ENCODE data around the gene FOLR1. TPM values are rescaled to one million over a fixed set of nuclear protein-coding genes. Genes with fewer than 3 reads are reported as not detected.
"Not testable (repeated sequence)": the region's sequence is repeated elsewhere in the genome, so short reads cannot be mapped to it uniquely, and the experiment has no call there.

The FOLR1 gene
- total RNA-seq, 1 donor from 2014 or later: 2.7 TPM

DNA sequence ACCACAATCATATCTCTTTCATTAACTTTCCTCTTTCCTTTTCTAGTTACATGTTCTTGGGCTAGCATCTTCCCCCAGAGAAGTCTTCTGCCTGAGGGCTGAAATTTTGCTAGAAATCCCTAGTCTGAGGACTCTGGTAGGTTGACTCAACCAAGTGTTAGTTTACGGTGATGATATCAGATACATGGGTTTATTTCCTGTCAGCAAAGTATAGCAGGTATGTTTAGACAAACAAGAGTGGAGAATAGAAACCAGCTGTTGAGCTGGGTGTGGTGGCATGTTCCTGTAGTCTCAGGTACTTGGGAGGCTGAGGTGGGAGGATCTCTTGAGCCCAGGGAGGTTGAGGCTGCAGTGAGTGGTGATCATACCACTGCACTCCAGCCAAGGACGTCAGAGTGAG, 11.2 kb downstream of the FOLR1 start:
- H3K4me3 Mint-ChIP-seq: no peak overlapping the region
- no peak overlapping the region for H3K27ac Mint-ChIP-seq
- no peak for DNase-seq (ENCODE audit: extremely low spot score, unreplicated experiment)
- TF ChIP-seq, protein P1, sequence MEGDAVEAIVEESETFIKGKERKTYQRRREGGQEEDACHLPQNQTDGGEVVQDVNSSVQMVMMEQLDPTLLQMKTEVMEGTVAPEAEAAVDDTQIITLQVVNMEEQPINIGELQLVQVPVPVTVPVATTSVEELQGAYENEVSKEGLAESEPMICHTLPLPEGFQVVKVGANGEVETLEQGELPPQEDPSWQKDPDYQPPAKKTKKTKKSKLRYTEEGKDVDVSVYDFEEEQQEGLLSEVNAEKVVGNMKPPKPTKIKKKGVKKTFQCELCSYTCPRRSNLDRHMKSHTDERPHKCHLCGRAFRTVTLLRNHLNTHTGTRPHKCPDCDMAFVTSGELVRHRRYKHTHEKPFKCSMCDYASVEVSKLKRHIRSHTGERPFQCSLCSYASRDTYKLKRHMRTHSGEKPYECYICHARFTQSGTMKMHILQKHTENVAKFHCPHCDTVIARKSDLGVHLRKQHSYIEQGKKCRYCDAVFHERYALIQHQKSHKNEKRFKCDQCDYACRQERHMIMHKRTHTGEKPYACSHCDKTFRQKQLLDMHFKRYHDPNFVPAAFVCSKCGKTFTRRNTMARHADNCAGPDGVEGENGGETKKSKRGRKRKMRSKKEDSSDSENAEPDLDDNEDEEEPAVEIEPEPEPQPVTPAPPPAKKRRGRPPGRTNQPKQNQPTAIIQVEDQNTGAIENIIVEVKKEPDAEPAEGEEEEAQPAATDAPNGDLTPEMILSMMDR (conservative IDR thresholded peaks at IDR 0.05): no peak
- no peaks in the 10 kb centered on the region for H3K4me1 Mint-ChIP-seq (ENCODE audit: unreplicated experiment)
- H3K9me3 Mint-ChIP-seq: no peaks in the 10 kb centered on the region
- H3K36me3 Mint-ChIP-seq: no peaks in the 10 kb centered on the region
- H3K27me3 Mint-ChIP-seq: no peaks in the 10 kb centered on the region

DNA sequence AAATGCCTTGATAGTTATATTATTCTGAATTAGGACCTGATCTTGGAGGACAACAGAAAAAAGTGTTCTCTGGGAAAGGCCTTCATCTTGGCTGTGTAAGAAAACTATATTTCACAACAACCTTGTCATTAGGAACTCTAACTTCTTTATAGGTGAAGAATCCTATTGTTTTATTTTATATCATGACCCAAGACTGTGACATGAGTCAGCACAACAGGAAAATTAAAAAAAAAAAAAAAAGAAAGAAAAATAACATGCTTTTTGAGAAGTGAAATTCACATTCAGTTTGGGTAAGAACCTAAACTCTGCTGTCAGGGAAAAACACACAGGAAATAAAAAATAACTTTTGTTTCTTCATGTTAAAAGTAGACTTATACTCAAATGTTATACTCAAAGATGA, 12.9 kb downstream of the FOLR1 start:
- Mint-ChIP-seq H3K27me3 (no peaks in the 10 kb centered on the region), H3K36me3 (peaks cover 6% of the 10 kb centered on the region), H3K4me1 (ENCODE audit: unreplicated experiment) (no peaks in the 10 kb centered on the region), H3K9me3 (peaks cover 11% of the 10 kb centered on the region), H3K27ac (no peak overlapping the region), H3K4me3 (no peak overlapping the region)
- TF ChIP-seq, protein P1 (conservative IDR thresholded peaks at IDR 0.05): no peak
- no peak for DNase-seq (ENCODE audit: extremely low spot score, unreplicated experiment)

DNA sequence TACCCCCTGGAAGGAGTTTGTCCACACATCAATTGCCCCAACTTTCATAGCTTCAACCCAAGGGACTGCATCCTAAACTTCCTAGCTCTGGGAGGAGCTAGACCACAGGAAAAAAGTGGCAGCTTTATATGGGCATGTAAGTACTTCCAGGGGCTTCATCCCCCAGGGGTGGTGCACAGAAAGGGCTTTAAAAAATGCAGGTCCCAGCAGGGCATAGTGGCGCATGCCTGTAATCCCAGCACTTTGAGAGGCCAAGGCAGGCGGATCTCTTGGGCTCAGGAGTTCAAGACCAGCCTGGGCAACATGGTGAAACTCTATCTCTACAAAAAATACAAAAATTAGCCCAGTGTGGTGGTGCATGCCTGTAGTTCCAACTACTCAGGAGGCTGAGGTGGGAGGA, 14.9 kb downstream of the FOLR1 start:
- not testable (repeated sequence) for H3K27ac Mint-ChIP-seq; H3K27me3 Mint-ChIP-seq; H3K4me3 Mint-ChIP-seq; H3K4me1 Mint-ChIP-seq (ENCODE audit: unreplicated experiment); H3K36me3 Mint-ChIP-seq; DNase-seq (ENCODE audit: extremely low spot score, unreplicated experiment)
- peaks cover 17% of the 10 kb centered on the region for H3K9me3 Mint-ChIP-seq

DNA sequence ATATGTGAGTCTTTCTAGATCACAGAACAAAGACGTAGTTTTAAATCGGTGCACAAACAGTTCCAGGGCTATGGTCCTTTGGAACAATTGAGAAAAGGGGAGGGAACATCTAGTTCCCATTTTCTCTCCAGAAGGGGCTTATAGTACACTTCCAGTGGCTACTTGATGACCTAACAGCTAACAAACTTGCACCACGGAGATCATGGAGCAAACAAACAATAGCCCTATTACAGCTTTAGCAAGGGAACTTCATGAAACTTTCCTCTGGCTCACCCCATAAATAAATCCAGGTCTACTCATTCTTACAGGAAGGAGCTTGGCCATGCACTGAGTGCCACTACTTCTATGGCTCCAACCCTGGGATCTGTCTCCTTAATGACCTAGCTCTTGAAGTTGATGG, 16.3 kb downstream of the FOLR1 start:
- TF ChIP-seq, protein P1 (conservative IDR thresholded peaks at IDR 0.05): no peak
- H3K4me3 Mint-ChIP-seq: no peak overlapping the region
- peaks cover 5% of the 10 kb centered on the region for H3K27me3 Mint-ChIP-seq
- H3K36me3 Mint-ChIP-seq: peaks cover 6% of the 10 kb centered on the region
- H3K4me1 Mint-ChIP-seq (ENCODE audit: unreplicated experiment): no peaks in the 10 kb centered on the region
- H3K9me3 Mint-ChIP-seq: peaks cover 17% of the 10 kb centered on the region
- no peak overlapping the region for H3K27ac Mint-ChIP-seq
- DNase-seq (ENCODE audit: extremely low spot score, unreplicated experiment): no peak

DNA sequence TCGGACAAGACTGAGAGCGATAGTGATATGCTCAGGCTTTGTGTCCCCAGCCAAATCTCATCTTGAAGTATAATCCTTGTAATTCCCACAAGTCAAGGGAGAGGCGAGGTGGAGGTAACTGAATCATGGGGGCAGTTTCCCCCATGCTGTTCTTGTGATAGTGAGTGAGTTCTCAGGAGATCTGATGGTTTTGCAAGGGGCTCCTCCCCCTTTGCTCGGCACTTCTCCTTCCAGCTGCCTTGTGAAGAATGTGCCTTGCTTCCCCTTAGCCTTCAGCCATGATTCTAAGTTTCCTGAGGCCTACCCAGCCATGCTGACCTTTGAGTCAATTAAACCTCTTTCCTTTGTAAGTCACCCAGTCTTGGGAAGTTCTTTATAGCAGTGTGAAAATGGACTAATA, 17.2 kb downstream of the FOLR1 start:
- peaks cover 5% of the 10 kb centered on the region for H3K27me3 Mint-ChIP-seq
- peaks cover 6% of the 10 kb centered on the region for H3K36me3 Mint-ChIP-seq
- peak; percentile 32 for DNase-seq (ENCODE audit: extremely low spot score, unreplicated experiment)
- TF ChIP-seq, protein P1 (conservative IDR thresholded peaks at IDR 0.05): no peak
- peaks cover 17% of the 10 kb centered on the region for H3K9me3 Mint-ChIP-seq
- H3K4me1 Mint-ChIP-seq (ENCODE audit: unreplicated experiment): no peaks in the 10 kb centered on the region
- H3K4me3 Mint-ChIP-seq: no peak overlapping the region
- H3K27ac Mint-ChIP-seq: no peak overlapping the region

DNA sequence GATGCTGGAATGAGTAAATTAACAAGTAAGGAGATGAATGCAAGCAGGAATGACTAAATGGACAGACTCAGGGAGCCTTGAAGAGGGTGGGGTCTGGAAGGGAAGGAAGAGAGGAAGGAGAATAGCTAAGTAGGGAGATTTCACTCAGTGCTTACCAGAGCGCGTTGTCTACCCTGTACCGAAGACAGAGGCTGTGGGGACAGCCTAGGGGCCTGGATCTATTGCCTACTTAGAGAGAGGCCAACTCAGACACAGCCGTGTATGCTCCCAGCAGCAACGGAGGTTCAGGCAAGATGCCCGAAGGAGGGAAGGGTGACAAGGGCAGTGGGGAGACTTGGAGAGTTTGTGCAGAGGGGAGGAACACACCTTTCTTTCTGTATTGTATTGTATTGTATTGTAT, 24.7 kb downstream of the FOLR1 start, which contains the start of gene FOLR2:
Gene FOLR2 (plus strand): TSS at position 157 of the 400 bp plus-strand sequence. CDS start 1,791 bp downstream, outside the sequence.
- TF ChIP-seq, protein P1 (conservative IDR thresholded peaks at IDR 0.05): no peak
- peak; percentile 55 for DNase-seq (ENCODE audit: extremely low spot score, unreplicated experiment)
- Mint-ChIP-seq H3K36me3 (no peaks in the 10 kb centered on the region), H3K4me1 (ENCODE audit: unreplicated experiment) (peaks cover 5% of the 10 kb centered on the region), H3K4me3 (no peak within 1 kb of the TSS), H3K9me3 (no peaks in the 10 kb centered on the region), H3K27me3 (peaks cover 26% of the 10 kb centered on the region), H3K27ac (no peak within 1 kb of the TSS)

Data from type B pancreatic cell (in vitro differentiated cells).